HepG2 (cell line): ENCODE measurements around the gene MLST8. TPM values are rescaled to one million over a fixed set of nuclear protein-coding genes. Genes with fewer than 3 reads are reported as not detected.
A peak's percentile ranks its signal among the peaks of the same experiment; 100 is the strongest.

Experiments
- DNMT1 ChIP-seq: sonication (generic); formaldehyde crosslinking; IDR thresholded peaks from 2 replicates; pipeline ENCODE4 v1.5.1; 2020; ENCODE audit warnings: mild to moderate bottlenecking, missing genetic modification reagents
- ESRRA ChIP-seq: sonication (generic); formaldehyde crosslinking; IDR thresholded peaks from 2 replicates; pipeline ENCODE4 v1.5.1; 2020; ENCODE audit warnings: mild to moderate bottlenecking, low read depth, missing genetic modification reagents
- KDM5B ChIP-seq: sonication (generic); formaldehyde crosslinking; IDR thresholded peaks from 2 replicates; pipeline ENCODE4 v1.4.0; 2020; ENCODE audit warnings: missing genetic modification reagents, mild to moderate bottlenecking, borderline replicate concordance
- MAF1 ChIP-seq: sonication (generic); formaldehyde crosslinking; IDR thresholded peaks from 2 replicates; pipeline ENCODE4 v1.5.0; 2020; ENCODE audit warnings: missing genetic modification reagents, borderline replicate concordance
- PAX8 ChIP-seq: sonication (generic); formaldehyde crosslinking; IDR thresholded peaks from 2 replicates; pipeline ENCODE4 v1.8.0; 2022; ENCODE audit warnings: mild to moderate bottlenecking, missing genetic modification reagents, borderline replicate concordance
- POGZ ChIP-seq: sonication (generic); formaldehyde crosslinking; IDR thresholded peaks from 2 replicates; pipeline ENCODE4 v1.4.0; 2020; ENCODE audit warnings: mild to moderate bottlenecking, missing genetic modification reagents
- RFX5 ChIP-seq: IDR thresholded peaks from 2 replicates; pipeline ENCODE4 v1.6.1; 2011; ENCODE audit warnings: low read depth, low read length, improper control_type of control experiment
- SPEN ChIP-seq: sonication (generic); formaldehyde crosslinking; IDR thresholded peaks from 2 replicates; pipeline ENCODE4 v1.5.1; 2020; ENCODE audit warnings: low read depth, mild to moderate bottlenecking, missing genetic modification reagents
- SRSF4 ChIP-seq: fragments of 200-400 bp; formaldehyde crosslinking; IDR thresholded peaks from one replicate; pipeline ENCODE4 v1.6.1; 2018; ENCODE audit warnings: mild to moderate bottlenecking, low read depth, low read length, moderate library complexity; ENCODE audit not compliant: poor library complexity, severe bottlenecking
- polyA plus RNA-seq, 8 experiments: library from polyadenylated mRNA; depleted of rRNA in 3 of 8; stranded (reverse) in 7 of 8; unstranded in 1 of 8; fragments of >200 nt; fragmentation: Illumina TruSeq in 4 of 8; extraction: Trizol in 4 of 8; gene quantifications; 2 replicates each; pipeline versions ENCODE4 v1.2.1 to v1.2.3, GENCODE V29; 2011 to 2016; ENCODE audit warnings: low read depth in 4 of 8, missing spikeins in 1 of 8, mixed read lengths in 1 of 8; ENCODE audit not compliant: insufficient read depth in 1 of 8
- total RNA-seq, 5 experiments: library from RNA; depleted of rRNA; stranded (reverse); fragments of >200 nt; fragmentation: Illumina TruSeq; extraction: Trizol; gene quantifications; 2 replicates each; pipeline ENCODE4 v1.2.3, GENCODE V29; 2016; ENCODE audit warnings: low read depth in 1 of 5
- TF ChIP-seq, protein P1 (sequence below): sonication (generic); formaldehyde crosslinking; IDR thresholded peaks from 2 replicates; pipeline ENCODE4 v1.5.1; 2020; ENCODE audit warnings: mild to moderate bottlenecking, moderate library complexity, missing genetic modification reagents
- TF ChIP-seq, protein P2 (sequence below): sonication (generic); formaldehyde crosslinking; IDR thresholded peaks from 2 replicates; pipeline ENCODE4; 2020; ENCODE audit warnings: missing genetic modification reagents, mild to moderate bottlenecking, borderline replicate concordance
- TF ChIP-seq, protein P3 (sequence below): sonication (generic); formaldehyde crosslinking; IDR thresholded peaks from 2 replicates; pipeline ENCODE4 v1.4.0; 2020; ENCODE audit warnings: missing genetic modification reagents
- TF ChIP-seq, protein P4 (sequence below): sonication (generic); formaldehyde crosslinking; IDR thresholded peaks from 2 replicates; pipeline ENCODE4 v1.4.0; 2020; ENCODE audit warnings: mild to moderate bottlenecking, missing genetic modification reagents
- TF ChIP-seq, protein P5 (sequence below): IDR thresholded peaks from 2 replicates; pipeline ENCODE4 v1.6.1; 2016; ENCODE audit warnings: missing compliant biosample characterization, missing genetic modification reagents, borderline replicate concordance

MLST8 gene
- total and polyA plus RNA-seq, 2 of the 13 experiments (the other 11 are each of a cell fraction or from before 2014, with no cell fraction given) = 30.8 to 72.7 TPM

DNA sequence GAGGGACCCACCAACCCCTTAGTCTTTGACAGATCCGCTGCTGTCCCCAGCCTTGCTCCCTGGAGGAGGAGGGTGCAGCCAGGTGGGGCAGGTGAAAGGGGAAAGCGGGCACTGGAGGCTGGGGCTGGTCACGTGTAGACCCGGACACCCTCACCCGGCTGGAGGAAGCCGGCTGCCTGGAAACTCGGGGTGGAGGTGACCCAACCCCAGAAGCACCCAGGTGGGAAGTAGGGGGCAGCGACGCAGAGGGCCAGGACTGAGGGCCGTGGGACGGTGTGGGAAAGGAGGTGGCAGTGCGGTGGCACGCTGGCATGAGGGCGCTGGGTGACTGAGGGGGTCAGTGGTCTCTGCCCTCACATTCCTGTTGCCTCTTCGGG lies 47.0 kb upstream of the MLST8 start (continued):
- TF ChIP-seq, protein P1, sequence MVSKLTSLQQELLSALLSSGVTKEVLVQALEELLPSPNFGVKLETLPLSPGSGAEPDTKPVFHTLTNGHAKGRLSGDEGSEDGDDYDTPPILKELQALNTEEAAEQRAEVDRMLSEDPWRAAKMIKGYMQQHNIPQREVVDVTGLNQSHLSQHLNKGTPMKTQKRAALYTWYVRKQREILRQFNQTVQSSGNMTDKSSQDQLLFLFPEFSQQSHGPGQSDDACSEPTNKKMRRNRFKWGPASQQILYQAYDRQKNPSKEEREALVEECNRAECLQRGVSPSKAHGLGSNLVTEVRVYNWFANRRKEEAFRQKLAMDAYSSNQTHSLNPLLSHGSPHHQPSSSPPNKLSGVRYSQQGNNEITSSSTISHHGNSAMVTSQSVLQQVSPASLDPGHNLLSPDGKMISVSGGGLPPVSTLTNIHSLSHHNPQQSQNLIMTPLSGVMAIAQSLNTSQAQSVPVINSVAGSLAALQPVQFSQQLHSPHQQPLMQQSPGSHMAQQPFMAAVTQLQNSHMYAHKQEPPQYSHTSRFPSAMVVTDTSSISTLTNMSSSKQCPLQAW (CRISPR knock-in tag) = 0 out of 2 replicates have a peak, but pooled peaks have one; percentile 45
- no peak for TF ChIP-seq SRSF4
- peak; percentile 6; the same call in 1 of the 2 replicates for TF ChIP-seq ESRRA (CRISPR knock-in tag)
- TF ChIP-seq RFX5 = no peak
- TF ChIP-seq POGZ (CRISPR knock-in tag) = peak; percentile 6; the same call in 1 of the 2 replicates
- 0 out of 2 replicates have a peak, but pooled peaks have one; percentile 8 for TF ChIP-seq PAX8 (CRISPR knock-in tag)
- TF ChIP-seq, protein P2, sequence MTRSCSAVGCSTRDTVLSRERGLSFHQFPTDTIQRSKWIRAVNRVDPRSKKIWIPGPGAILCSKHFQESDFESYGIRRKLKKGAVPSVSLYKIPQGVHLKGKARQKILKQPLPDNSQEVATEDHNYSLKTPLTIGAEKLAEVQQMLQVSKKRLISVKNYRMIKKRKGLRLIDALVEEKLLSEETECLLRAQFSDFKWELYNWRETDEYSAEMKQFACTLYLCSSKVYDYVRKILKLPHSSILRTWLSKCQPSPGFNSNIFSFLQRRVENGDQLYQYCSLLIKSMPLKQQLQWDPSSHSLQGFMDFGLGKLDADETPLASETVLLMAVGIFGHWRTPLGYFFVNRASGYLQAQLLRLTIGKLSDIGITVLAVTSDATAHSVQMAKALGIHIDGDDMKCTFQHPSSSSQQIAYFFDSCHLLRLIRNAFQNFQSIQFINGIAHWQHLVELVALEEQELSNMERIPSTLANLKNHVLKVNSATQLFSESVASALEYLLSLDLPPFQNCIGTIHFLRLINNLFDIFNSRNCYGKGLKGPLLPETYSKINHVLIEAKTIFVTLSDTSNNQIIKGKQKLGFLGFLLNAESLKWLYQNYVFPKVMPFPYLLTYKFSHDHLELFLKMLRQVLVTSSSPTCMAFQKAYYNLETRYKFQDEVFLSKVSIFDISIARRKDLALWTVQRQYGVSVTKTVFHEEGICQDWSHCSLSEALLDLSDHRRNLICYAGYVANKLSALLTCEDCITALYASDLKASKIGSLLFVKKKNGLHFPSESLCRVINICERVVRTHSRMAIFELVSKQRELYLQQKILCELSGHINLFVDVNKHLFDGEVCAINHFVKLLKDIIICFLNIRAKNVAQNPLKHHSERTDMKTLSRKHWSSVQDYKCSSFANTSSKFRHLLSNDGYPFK (CRISPR knock-in tag) = 0 out of 2 replicates have a peak, but pooled peaks have one; percentile 2
- TF ChIP-seq MAF1 (CRISPR knock-in tag) = no peak
- 0 out of 2 replicates have a peak, but pooled peaks have one; percentile 45 for TF ChIP-seq DNMT1 (CRISPR knock-in tag)
- peak; percentile 38; the same call in 1 of the 2 replicates for TF ChIP-seq KDM5B (CRISPR knock-in tag)
- TF ChIP-seq, protein P3, sequence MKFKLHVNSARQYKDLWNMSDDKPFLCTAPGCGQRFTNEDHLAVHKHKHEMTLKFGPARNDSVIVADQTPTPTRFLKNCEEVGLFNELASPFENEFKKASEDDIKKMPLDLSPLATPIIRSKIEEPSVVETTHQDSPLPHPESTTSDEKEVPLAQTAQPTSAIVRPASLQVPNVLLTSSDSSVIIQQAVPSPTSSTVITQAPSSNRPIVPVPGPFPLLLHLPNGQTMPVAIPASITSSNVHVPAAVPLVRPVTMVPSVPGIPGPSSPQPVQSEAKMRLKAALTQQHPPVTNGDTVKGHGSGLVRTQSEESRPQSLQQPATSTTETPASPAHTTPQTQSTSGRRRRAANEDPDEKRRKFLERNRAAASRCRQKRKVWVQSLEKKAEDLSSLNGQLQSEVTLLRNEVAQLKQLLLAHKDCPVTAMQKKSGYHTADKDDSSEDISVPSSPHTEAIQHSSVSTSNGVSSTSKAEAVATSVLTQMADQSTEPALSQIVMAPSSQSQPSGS (CRISPR knock-in tag) = no peak
- TF ChIP-seq, protein P4, sequence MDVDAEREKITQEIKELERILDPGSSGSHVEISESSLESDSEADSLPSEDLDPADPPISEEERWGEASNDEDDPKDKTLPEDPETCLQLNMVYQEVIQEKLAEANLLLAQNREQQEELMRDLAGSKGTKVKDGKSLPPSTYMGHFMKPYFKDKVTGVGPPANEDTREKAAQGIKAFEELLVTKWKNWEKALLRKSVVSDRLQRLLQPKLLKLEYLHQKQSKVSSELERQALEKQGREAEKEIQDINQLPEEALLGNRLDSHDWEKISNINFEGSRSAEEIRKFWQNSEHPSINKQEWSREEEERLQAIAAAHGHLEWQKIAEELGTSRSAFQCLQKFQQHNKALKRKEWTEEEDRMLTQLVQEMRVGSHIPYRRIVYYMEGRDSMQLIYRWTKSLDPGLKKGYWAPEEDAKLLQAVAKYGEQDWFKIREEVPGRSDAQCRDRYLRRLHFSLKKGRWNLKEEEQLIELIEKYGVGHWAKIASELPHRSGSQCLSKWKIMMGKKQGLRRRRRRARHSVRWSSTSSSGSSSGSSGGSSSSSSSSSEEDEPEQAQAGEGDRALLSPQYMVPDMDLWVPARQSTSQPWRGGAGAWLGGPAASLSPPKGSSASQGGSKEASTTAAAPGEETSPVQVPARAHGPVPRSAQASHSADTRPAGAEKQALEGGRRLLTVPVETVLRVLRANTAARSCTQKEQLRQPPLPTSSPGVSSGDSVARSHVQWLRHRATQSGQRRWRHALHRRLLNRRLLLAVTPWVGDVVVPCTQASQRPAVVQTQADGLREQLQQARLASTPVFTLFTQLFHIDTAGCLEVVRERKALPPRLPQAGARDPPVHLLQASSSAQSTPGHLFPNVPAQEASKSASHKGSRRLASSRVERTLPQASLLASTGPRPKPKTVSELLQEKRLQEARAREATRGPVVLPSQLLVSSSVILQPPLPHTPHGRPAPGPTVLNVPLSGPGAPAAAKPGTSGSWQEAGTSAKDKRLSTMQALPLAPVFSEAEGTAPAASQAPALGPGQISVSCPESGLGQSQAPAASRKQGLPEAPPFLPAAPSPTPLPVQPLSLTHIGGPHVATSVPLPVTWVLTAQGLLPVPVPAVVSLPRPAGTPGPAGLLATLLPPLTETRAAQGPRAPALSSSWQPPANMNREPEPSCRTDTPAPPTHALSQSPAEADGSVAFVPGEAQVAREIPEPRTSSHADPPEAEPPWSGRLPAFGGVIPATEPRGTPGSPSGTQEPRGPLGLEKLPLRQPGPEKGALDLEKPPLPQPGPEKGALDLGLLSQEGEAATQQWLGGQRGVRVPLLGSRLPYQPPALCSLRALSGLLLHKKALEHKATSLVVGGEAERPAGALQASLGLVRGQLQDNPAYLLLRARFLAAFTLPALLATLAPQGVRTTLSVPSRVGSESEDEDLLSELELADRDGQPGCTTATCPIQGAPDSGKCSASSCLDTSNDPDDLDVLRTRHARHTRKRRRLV = no peak
- 0 out of 2 replicates have a peak, but pooled peaks have one; percentile 52 for TF ChIP-seq SPEN (CRISPR knock-in tag)
- TF ChIP-seq, protein P5, sequence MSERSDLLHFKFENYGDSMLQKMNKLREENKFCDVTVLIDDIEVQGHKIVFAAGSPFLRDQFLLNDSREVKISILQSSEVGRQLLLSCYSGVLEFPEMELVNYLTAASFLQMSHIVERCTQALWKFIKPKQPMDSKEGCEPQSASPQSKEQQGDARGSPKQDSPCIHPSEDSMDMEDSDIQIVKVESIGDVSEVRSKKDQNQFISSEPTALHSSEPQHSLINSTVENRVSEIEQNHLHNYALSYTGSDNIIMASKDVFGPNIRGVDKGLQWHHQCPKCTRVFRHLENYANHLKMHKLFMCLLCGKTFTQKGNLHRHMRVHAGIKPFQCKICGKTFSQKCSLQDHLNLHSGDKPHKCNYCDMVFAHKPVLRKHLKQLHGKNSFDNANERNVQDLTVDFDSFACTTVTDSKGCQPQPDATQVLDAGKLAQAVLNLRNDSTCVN (CRISPR knock-in tag) = peak; percentile 8; the same call in 1 of the 2 replicates
